Heart left ventricle (tissue), 13 donors: ENCODE results near the gene CPNE5.

Experiments
- POLR2A ChIP-seq, 2 donors: fragments of 450-650 bp; IDR thresholded peaks; one replicate each; pipeline ENCODE4 v1.6.1; 2017; ENCODE audit warnings: antibody characterized with exemption in 2 of 2, mild to moderate bottlenecking in 2 of 2, moderate library complexity in 2 of 2
- TF ChIP-seq, protein P1 (sequence below), 12 donors: fragments of 200-600 bp; sonication (generic) in 4 of 12; IDR thresholded peaks; one replicate each; pipeline versions ENCODE4 v1.5.0 to v1.8.0; 2018 to 2022; ENCODE audit warnings: antibody characterized with exemption in 12 of 12, mild to moderate bottlenecking in 5 of 12
- donor health status: ischemic (EF 13 %, LVEDD 7.1; RV severe dilation, severe dysfunction).
- donor health status: DM: no; HTN: yes; CAD: no.
- donor health status: DM: no; HTN: no; CAD: no.
- donor health status: ischemic (EF 25% LVEDD 6.9; RV normal size, moderate dysfunction).
- donor health status: ischemic (EF 25% LVEDD 5.7; RV mildly dilated, moderate dysfunction).
- donor health status: ischemic (EF 35%, LVEDD 5.7; RV mildly dilated, moderate dysfunction).
- donor health status: nonischemic (EF 11% LVEDD 7.7; RV severe dilation, severe dysfunction).
- donor health status: DM: yes; HTN: yes; CAD: no.
- donor health status: PGD.
- donor health status: ischemic (EF 29% LVEDD 5.4; RV normal size, mild dysfunction).
- donor health status: nonischemic (EF 23%, LVEDD 6.1; RV moderate dilation, normal function).

DNA sequence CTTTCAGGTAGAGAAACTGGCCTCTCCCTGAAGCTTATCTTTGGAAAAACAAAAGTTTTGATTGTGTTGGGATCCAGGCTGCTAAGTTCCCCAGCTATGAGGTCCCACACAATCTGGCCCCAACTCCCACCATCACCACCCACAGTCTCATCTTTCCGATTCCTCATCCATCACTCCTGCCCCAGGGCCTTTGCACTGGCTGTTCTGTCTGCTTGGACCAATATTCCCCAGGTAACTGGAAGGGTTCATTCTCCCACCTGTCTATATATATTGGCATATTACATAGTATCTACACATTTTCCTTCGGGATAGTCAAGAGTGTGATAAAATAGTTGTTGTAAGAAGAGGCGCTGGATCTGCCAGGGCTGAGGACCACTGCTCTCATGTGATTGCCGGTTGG, 52.0 kb downstream of the CPNE5 start:
- TF ChIP-seq, protein P1, sequence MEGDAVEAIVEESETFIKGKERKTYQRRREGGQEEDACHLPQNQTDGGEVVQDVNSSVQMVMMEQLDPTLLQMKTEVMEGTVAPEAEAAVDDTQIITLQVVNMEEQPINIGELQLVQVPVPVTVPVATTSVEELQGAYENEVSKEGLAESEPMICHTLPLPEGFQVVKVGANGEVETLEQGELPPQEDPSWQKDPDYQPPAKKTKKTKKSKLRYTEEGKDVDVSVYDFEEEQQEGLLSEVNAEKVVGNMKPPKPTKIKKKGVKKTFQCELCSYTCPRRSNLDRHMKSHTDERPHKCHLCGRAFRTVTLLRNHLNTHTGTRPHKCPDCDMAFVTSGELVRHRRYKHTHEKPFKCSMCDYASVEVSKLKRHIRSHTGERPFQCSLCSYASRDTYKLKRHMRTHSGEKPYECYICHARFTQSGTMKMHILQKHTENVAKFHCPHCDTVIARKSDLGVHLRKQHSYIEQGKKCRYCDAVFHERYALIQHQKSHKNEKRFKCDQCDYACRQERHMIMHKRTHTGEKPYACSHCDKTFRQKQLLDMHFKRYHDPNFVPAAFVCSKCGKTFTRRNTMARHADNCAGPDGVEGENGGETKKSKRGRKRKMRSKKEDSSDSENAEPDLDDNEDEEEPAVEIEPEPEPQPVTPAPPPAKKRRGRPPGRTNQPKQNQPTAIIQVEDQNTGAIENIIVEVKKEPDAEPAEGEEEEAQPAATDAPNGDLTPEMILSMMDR (IDR thresholded peaks at IDR 0.05) = no peak
- TF ChIP-seq POLR2A (IDR thresholded peaks at IDR 0.05) = no peak
